IPS-18c (cell line): Measurements from ENCODE around the gene PSMD9.
A peak's percentile ranks its signal among the peaks of the same experiment; 100 is the strongest.

Experiments used
- H3K4me3 ChIP-seq: 2 replicates; pipeline ENCODE4 v1.7.0; 2013; ENCODE audit warnings: low read depth, mild to moderate bottlenecking, low read length, moderate library complexity; ENCODE audit not compliant: insufficient read depth
- H3K9me3 ChIP-seq: one replicate; pipeline ENCODE4 v1.6.1; 2013; ENCODE audit warnings: mild to moderate bottlenecking, low read length, moderate library complexity; ENCODE audit not compliant: control insufficient read depth, insufficient read depth

Gene PSMD9

GRCh38 chr12:121934309-121934664, 45.7 kb downstream of the PSMD9 start:
- H3K4me3 ChIP-seq = no peak overlapping the region

GRCh38 chr12:121937654-121938053, 49.1 kb downstream of the PSMD9 start:
- Histone ChIP-seq H3K4me3 (no peak overlapping the region), H3K9me3 (no peaks in the 10 kb centered on the region)

More at GRCh38 chr12:121934309-121934664, 45.7 kb downstream of the PSMD9 start:
- H3K9me3 ChIP-seq = no peaks in the 10 kb centered on the region

GRCh38 chr12:121939186-121939585, 50.6 kb downstream of the PSMD9 start:
- H3K9me3 ChIP-seq = no peaks in the 10 kb centered on the region
- no peak overlapping the region for H3K4me3 ChIP-seq

- no peak overlapping the region for H3K4me3 ChIP-seq
Measured at GRCh38 chr12:121939992-121940766, 51.6 kb downstream of the PSMD9 start.

GRCh38 chr12:121942145-121942718, 53.6 kb downstream of the PSMD9 start:
- H3K4me3 ChIP-seq = no peak overlapping the region
- H3K9me3 ChIP-seq = no peaks in the 10 kb centered on the region

More at GRCh38 chr12:121939992-121940766, 51.6 kb downstream of the PSMD9 start:
- H3K9me3 ChIP-seq = no peaks in the 10 kb centered on the region

- Histone ChIP-seq H3K9me3 (no peaks in the 10 kb centered on the region), H3K4me3 (no peak overlapping the region; the same call in 1 of the 2 replicates)
Measured at GRCh38 chr12:121943926-121944325, 55.3 kb downstream of the PSMD9 start.

GRCh38 chr12:121946313-121947025, 57.9 kb downstream of the PSMD9 start:
- Histone ChIP-seq H3K9me3 (no peaks in the 10 kb centered on the region), H3K4me3 (no peak overlapping the region)

GRCh38 chr12:121947981-121948380, 59.4 kb downstream of the PSMD9 start:
- H3K4me3 ChIP-seq = no peak overlapping the region
- H3K9me3 ChIP-seq = no peaks in the 10 kb centered on the region

GRCh38 chr12:121949648-121950397, 61.2 kb downstream of the PSMD9 start:
- no peaks in the 10 kb centered on the region for H3K9me3 ChIP-seq
- H3K4me3 ChIP-seq = no peak overlapping the region

- H3K9me3 ChIP-seq = no peaks in the 10 kb centered on the region
Measured at GRCh38 chr12:121953117-121953692, 64.6 kb downstream of the PSMD9 start.

GRCh38 chr12:121953695-121954094, 65.1 kb downstream of the PSMD9 start:
- no peak overlapping the region for H3K4me3 ChIP-seq
- no peaks in the 10 kb centered on the region for H3K9me3 ChIP-seq

More at GRCh38 chr12:121953117-121953692, 64.6 kb downstream of the PSMD9 start:
- no peak overlapping the region for H3K4me3 ChIP-seq

- Histone ChIP-seq H3K4me3 (no peak overlapping the region), H3K9me3 (no peaks in the 10 kb centered on the region)
Measured at GRCh38 chr12:121955258-121956237, 67.0 kb downstream of the PSMD9 start.

GRCh38 chr12:121957861-121958515, 69.4 kb downstream of the PSMD9 start:
- H3K9me3 ChIP-seq = no peaks in the 10 kb centered on the region
- H3K4me3 ChIP-seq = peak overlapping the region; percentile 6; the same call in 1 of the 2 replicates

GRCh38 chr12:121958541-121959240, 70.1 kb downstream of the PSMD9 start:
- Histone ChIP-seq H3K4me3 (no peak overlapping the region), H3K9me3 (no peaks in the 10 kb centered on the region)

- no peak overlapping the region for H3K4me3 ChIP-seq
- H3K9me3 ChIP-seq = no peaks in the 10 kb centered on the region
Measured at GRCh38 chr12:121960541-121960940, 72.0 kb downstream of the PSMD9 start.
